Tibial artery (tissue), 4 donors: ENCODE data around the gene LRRC46.

Source experiments
- DNase-seq, 2 donors: peaks; one replicate each; pipeline ENCODE4 v3.0.0-alpha.2; 2019
- H3K27ac ChIP-seq, 2 donors: fragments of 200-600 bp; sonication (generic) in 1 of 2; 1 replicate in 1 of 2; 2 replicates in 1 of 2; pipeline ENCODE4 v1.5.1; 2018 to 2019; ENCODE audit warnings: mild to moderate bottlenecking in 1 of 2
- H3K27me3 ChIP-seq, 2 donors: fragments of 200-600 bp; sonication (generic) in 1 of 2; one replicate each; pipeline versions ENCODE4 v1.5.1 to v1.6.0; 2016 to 2019
- H3K36me3 ChIP-seq, 3 donors: fragments of 200-600 bp; sonication (generic) in 2 of 3; one replicate each; pipeline ENCODE4 v1.5.1; 2016 to 2019; ENCODE audit warnings: mild to moderate bottlenecking in 2 of 3
- H3K4me1 ChIP-seq, 4 donors: fragments of 200-600 bp; sonication (generic) in 2 of 4; 1 replicate in 3 of 4; 2 replicates in 1 of 4; pipeline ENCODE4 v1.5.1; 2016 to 2019
- H3K4me3 ChIP-seq, 2 donors: fragments of 200-600 bp; sonication (generic) in 1 of 2; 1 replicate in 1 of 2; 2 replicates in 1 of 2; pipeline ENCODE4 v1.5.1; 2018 to 2019; ENCODE audit warnings: mild to moderate bottlenecking in 2 of 2
- H3K9me3 ChIP-seq, 3 donors: fragments of 200-600 bp; sonication (generic) in 1 of 3; one replicate each; pipeline ENCODE4 v1.5.1; 2016 to 2019
- intact Hi-C: fragments of 100-400 bp; cut with DNase I; formaldehyde crosslinking; loops from one replicate; pipeline ENCODE4 v1.15.0; 2023; ENCODE audit warnings: low total_unique reads
- TF ChIP-seq, protein P1 (sequence below), 2 experiments: fragments of 200-600 bp in 1 of 2; fragments of 450-650 bp in 1 of 2; IDR thresholded peaks; one replicate each; pipeline ENCODE4 v1.5.1; 2017 to 2019; ENCODE audit warnings: antibody characterized with exemption in 2 of 2, mild to moderate bottlenecking in 1 of 2, moderate library complexity in 1 of 2

LRRC46 gene

DNA sequence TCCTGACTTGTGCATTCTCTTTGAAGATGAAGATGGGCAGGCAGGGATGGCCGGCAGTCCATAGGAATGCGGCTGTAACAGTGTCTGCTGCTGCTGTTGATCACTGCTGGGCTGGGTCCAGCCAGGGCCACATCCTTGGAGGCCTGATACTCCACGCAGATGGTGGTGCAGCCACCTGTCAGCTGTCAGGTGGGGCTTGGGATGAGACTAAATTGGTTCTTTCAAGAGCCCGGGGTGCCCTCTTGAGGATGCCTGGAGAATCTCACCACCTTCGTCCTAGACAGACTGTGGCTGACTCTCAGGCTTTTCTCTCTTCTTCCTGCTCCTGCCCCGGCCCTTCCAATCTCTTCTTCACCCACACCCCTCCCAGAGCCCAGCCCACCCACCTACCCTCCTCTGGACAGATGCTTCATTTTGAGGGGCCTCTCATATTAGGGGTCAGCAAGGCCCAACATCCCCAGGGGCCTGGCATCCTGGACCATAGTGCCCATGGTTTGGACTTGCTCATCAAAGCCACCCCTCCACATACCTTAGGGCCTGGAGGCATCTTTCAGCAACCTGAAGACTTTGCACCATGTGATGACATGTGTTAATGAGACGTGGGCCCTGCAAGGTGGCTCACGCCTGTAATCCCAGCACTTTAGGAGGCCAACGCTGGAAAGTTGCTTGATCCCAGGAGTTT, 29.0 kb upstream of the LRRC46 start:
- Histone ChIP-seq H3K4me3 (no peak overlapping the region), H3K4me1 (peaks cover 0 to 5% (median 0%) of the 10 kb centered on the region in 4 donors), H3K36me3 (peaks cover 0 to 11% (median 10%) of the 10 kb centered on the region in 3 donors), H3K27me3 (peaks cover 0 to 37% of the 10 kb centered on the region in 2 donors), H3K9me3 (no peaks in the 10 kb centered on the region), H3K27ac (no peak overlapping the region)
- no peak for DNase-seq
- intact Hi-C loops, result no loop called here
- TF ChIP-seq, protein P1, sequence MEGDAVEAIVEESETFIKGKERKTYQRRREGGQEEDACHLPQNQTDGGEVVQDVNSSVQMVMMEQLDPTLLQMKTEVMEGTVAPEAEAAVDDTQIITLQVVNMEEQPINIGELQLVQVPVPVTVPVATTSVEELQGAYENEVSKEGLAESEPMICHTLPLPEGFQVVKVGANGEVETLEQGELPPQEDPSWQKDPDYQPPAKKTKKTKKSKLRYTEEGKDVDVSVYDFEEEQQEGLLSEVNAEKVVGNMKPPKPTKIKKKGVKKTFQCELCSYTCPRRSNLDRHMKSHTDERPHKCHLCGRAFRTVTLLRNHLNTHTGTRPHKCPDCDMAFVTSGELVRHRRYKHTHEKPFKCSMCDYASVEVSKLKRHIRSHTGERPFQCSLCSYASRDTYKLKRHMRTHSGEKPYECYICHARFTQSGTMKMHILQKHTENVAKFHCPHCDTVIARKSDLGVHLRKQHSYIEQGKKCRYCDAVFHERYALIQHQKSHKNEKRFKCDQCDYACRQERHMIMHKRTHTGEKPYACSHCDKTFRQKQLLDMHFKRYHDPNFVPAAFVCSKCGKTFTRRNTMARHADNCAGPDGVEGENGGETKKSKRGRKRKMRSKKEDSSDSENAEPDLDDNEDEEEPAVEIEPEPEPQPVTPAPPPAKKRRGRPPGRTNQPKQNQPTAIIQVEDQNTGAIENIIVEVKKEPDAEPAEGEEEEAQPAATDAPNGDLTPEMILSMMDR (IDR thresholded peaks at IDR 0.05), result peak in 1 of 2 experiments; percentile 33

DNA sequence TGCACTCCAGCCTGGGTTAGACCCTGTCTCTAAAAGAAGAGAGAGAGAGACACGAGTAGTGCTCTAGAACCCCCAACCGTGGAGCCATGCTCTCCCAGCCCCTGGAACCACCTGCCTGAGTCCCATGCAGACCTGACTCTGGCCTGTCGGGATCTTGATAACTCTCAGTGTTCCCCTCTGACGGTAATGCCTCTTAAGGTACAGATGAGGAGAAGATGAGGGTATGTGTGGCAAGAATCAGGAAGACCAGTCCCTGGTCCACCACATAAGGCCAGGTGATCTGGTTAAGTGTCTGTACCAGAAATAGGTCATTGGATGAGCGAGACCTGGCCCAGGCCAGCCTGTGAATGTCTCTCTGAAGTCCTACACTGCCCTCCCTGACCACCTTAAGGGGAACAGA, 28.3 kb upstream of the LRRC46 start:
- TF ChIP-seq, protein P1 (IDR thresholded peaks at IDR 0.05), result no peak
- Histone ChIP-seq H3K4me1 (peaks cover 0 to 5% (median 0%) of the 10 kb centered on the region in 4 donors), H3K36me3 (peaks cover under 1 to 18% (median 17%) of the 10 kb centered on the region in 3 donors), H3K9me3 (no peaks in the 10 kb centered on the region), H3K27ac (no peak overlapping the region), H3K4me3 (no peak overlapping the region), H3K27me3 (peaks cover 0 to 30% of the 10 kb centered on the region in 2 donors)
- intact Hi-C loops, result no loop called here
- no peak for DNase-seq

DNA sequence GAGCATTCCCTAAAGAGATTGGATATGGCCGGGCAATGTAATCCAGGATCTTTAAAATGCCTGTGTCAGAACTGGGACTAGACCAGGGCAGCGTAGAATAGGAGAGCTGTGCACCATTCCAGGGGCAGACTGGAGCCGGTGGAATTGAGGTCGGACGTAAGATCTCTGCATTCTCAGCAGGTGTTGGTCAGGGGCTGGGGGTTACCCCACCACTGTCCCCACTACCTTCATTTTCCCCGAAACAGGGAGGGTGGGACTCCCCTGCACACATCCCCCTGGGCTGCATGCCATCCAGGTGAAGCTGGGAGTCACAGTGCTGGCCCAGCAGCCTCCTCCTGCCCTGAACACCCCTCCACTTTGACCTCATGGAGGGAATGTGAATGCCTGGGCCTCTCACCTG, 27.7 kb upstream of the LRRC46 start:
- no peak for DNase-seq
- intact Hi-C loops, result no loop called here
- Histone ChIP-seq H3K36me3 (peaks cover 6 to 24% (median 23%) of the 10 kb centered on the region in 3 donors), H3K27ac (no peak overlapping the region), H3K27me3 (peaks cover 0 to 25% of the 10 kb centered on the region in 2 donors), H3K4me3 (no peak overlapping the region), H3K4me1 (peaks cover 0 to 5% (median 0%) of the 10 kb centered on the region in 4 donors), H3K9me3 (no peaks in the 10 kb centered on the region)
- TF ChIP-seq, protein P1 (IDR thresholded peaks at IDR 0.05), result no peak

DNA sequence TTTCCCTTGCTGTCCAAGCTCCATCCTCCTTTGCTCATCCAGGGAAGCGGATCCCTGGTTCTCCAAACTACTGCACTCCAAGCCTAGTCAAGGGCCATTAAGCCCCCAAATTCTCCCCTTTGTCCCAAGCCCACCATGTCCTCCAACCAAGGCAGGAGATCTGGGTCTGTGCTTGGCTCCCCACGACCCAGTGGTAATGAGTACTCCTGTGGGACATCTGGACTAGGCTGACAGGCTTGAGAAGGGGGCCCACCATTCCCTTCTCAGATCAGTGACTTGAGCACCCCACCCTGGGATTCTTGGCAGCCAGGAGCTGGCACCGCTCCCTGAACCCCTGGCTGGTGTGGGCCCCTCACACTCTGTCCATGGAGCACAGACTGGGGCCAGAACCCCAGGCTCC, 27.0 kb upstream of the LRRC46 start:
- Histone ChIP-seq H3K27ac (no peak overlapping the region), H3K27me3 (peaks cover 0 to 25% of the 10 kb centered on the region in 2 donors), H3K4me1 (peaks cover 0 to 5% (median 0%) of the 10 kb centered on the region in 4 donors), H3K36me3 (peaks cover 6 to 30% (median 29%) of the 10 kb centered on the region in 3 donors), H3K4me3 (no peak overlapping the region), H3K9me3 (no peaks in the 10 kb centered on the region)
- TF ChIP-seq, protein P1 (IDR thresholded peaks at IDR 0.05), result no peak
- DNase-seq, result no peak
- intact Hi-C loops, result no loop called here

DNA sequence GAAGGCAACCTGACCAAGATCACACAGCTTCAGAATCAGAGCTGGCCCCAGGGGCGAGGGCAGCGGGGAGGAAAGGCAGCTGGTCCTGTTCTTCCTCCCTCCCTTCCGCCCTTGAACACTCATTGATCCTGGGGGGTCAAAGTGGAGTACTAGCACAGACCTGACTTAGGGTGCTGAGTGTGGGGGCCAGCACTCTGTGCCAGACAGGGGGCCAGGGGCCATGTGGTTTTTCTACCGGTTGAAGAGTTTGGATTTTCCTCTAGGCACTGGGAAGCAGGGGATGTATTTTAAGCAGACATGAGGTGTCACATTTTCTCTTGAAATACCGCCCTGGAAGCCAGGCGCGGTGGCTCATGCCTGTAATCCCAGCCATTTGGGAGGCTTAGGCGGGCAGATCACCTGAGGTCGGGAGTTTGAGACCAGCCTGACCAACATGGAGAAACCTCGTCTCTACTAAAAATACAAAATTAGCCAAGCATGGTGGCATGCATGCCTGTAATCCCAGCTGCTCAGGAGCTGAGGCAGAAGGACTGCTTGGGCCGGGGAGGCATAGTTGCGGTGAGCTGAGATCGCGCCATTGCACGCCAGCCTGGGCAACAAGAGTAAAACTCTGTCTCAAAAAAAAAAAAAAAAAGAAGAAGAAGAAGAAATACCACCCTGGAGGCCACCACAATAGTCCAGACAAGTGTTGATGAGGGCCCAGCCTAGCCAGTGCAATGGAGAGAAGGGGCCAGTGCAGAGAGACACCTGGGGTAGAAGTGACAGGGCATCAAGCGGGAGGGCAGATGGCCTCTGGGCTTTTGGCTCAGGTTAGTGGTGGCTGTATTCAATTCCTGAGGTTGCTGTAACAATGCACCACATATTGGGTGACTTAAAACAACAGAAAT, 25.2 kb upstream of the LRRC46 start:
- Histone ChIP-seq H3K9me3 (no peaks in the 10 kb centered on the region), H3K4me1 (peaks cover 0 to 5% (median 0%) of the 10 kb centered on the region in 4 donors), H3K36me3 (peaks cover 6 to 38% (median 36%) of the 10 kb centered on the region in 3 donors), H3K27me3 (peaks cover 0 to 18% of the 10 kb centered on the region in 2 donors), H3K27ac (no peak overlapping the region), H3K4me3 (no peak overlapping the region)
- no peak for DNase-seq
- TF ChIP-seq, protein P1 (IDR thresholded peaks at IDR 0.05), result no peak
- intact Hi-C loops, result no loop called here
